Ovary (tissue), 9 donors: Measurements from ENCODE around the gene SLC15A3. TPM values are rescaled to one million over a fixed set of nuclear protein-coding genes. Genes with fewer than 3 reads are reported as not detected.

ENCODE experiments used
- DNase-seq, 5 donors: peaks; one replicate each; pipeline ENCODE4 v3.0.0-alpha.2; 2019 to 2020
- H3K27ac ChIP-seq, 2 donors: fragments of 200-600 bp; one replicate each; pipeline versions ENCODE4 v1.5.1 to v1.8.0; 2019 to 2022
- H3K27me3 ChIP-seq: fragments of 200-600 bp; one replicate; pipeline ENCODE4 v1.8.0; 2022
- H3K36me3 ChIP-seq: fragments of 200-600 bp; sonication (generic); one replicate; pipeline ENCODE4 v1.5.1; 2019
- H3K4me1 ChIP-seq: one replicate; pipeline ENCODE4 v1.8.1; 2013; ENCODE audit warnings: mild to moderate bottlenecking, moderate library complexity; ENCODE audit not compliant: insufficient read depth
- H3K4me3 ChIP-seq: fragments of 200-600 bp; sonication (generic); one replicate; pipeline ENCODE4 v1.5.1; 2017
- H3K9me3 ChIP-seq, 2 donors: fragments of 200-600 bp in 1 of 2; sonication (generic) in 1 of 2; one replicate each; pipeline versions ENCODE4 v1.5.1 to v1.8.1; 2013 to 2019; ENCODE audit warnings: mild to moderate bottlenecking in 1 of 2, moderate library complexity in 1 of 2
- EP300 ChIP-seq: sonication (generic); formaldehyde crosslinking; IDR thresholded peaks from one replicate; pipeline ENCODE4 v1.6.1; 2017; ENCODE audit warnings: antibody characterized with exemption
- POLR2A ChIP-seq: fragments of 450-650 bp; IDR thresholded peaks from one replicate; pipeline ENCODE4 v1.6.1; 2017; ENCODE audit warnings: antibody characterized with exemption, mild to moderate bottlenecking, moderate library complexity
- WGBS, 3 donors: extraction: QIAGEN DNeasy Blood & Tissue Kit in 1 of 3; methylation state at CpG; one replicate each; pipeline versions ENCODE4 v1.1.5 to v1.1.7; 2013 to 2017; 5-methylcytosine and 5-hydroxymethylcytosine counted together
- intact Hi-C, 4 donors: fragments of 100-400 bp; cut with DNase I; formaldehyde crosslinking; loops; one replicate each; pipeline versions ENCODE4 v1.11.0 to v1.15.1; 2022 to 2023
- polyA plus RNA-seq, 2 donors: library from polyadenylated mRNA; stranded (reverse); fragments of 200-250 nt in 1 of 2; fragments of 350-450 nt in 1 of 2; fragmentation: Illumina TruSeq in 1 of 2; extraction: RNeasy Lipid Tissue Mini Kit (QIAGEN cat#74804) in 1 of 2; gene quantifications; one replicate each; pipeline ENCODE4 v1.2.3, GENCODE V29; 2013 to 2014
- small RNA-seq: library from RNA; depleted of rRNA; stranded (forward); fragments of <200 nt; gene quantifications from one replicate; pipeline ENCODE3, GENCODE V24; 2016
- total RNA-seq, 7 donors: library from RNA; depleted of rRNA in 2 of 7; stranded (reverse); fragments of >200 nt in 2 of 7; fragmentation: NEBNext Ultra II Directional in 3 of 7; extraction: Animal tissue kit (Norgen Biotek cat#: 25700) in 3 of 7; gene quantifications; one replicate each; pipeline versions ENCODE4 v1.1.0 to v1.2.4, GENCODE V29; 2016 to 2023
- TF ChIP-seq, protein P1 (sequence below), 3 donors: fragments of 450-650 bp in 2 of 3; fragments of 200-600 bp in 1 of 3; IDR thresholded peaks; one replicate each; pipeline versions ENCODE4 v1.5.1 to v1.8.0; 2016 to 2022; ENCODE audit warnings: antibody characterized with exemption in 3 of 3, mild to moderate bottlenecking in 1 of 3
- donor health status: DM: no; HTN: no; CAD: no; lungs with moderate emphysema.
- donor health status: DM: no; HTN: no; CAD: no.
- donor health status: Bipolar disorder and iron deficiency.
- donor health status: DM: yes; HTN: yes; CAD: no.
- donor health status: DM: no; HTN: no; CAD: no.
- donor health status: DM: yes; HTN: yes; CAD: no.

Gene SLC15A3
- total and polyA plus RNA-seq, 9 donors: 25.3 to 55.8 (median 38.9) TPM

DNA sequence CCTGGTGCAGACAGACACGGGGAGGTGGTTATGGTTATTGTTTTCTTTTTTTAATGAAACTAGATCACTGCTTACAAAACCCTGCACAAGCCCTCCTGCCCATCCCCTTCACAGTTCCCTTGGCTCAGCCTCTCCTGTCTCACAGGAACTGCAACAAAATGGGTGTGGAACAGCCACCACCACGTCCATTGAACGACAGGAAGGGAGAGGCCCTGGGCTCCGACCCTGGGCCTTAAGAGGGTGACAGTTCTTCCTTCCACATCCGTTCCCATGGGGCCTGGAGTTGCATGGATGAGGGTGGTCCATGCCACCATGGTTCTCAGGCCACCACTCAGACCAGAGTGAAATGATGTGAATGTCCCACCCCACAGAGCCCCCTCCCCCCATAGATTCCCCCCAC, 61.3 kb downstream of the SLC15A3 start:
- Histone ChIP-seq H3K4me1 (peaks cover 3% of the 10 kb centered on the region), H3K27me3 (no peaks in the 10 kb centered on the region), H3K27ac (no peak overlapping the region), H3K9me3 (no peaks in the 10 kb centered on the region), H3K36me3 (no peaks in the 10 kb centered on the region), H3K4me3 (no peak overlapping the region)
- TF ChIP-seq EP300 (no peak), POLR2A (no peak)
- TF ChIP-seq, protein P1, sequence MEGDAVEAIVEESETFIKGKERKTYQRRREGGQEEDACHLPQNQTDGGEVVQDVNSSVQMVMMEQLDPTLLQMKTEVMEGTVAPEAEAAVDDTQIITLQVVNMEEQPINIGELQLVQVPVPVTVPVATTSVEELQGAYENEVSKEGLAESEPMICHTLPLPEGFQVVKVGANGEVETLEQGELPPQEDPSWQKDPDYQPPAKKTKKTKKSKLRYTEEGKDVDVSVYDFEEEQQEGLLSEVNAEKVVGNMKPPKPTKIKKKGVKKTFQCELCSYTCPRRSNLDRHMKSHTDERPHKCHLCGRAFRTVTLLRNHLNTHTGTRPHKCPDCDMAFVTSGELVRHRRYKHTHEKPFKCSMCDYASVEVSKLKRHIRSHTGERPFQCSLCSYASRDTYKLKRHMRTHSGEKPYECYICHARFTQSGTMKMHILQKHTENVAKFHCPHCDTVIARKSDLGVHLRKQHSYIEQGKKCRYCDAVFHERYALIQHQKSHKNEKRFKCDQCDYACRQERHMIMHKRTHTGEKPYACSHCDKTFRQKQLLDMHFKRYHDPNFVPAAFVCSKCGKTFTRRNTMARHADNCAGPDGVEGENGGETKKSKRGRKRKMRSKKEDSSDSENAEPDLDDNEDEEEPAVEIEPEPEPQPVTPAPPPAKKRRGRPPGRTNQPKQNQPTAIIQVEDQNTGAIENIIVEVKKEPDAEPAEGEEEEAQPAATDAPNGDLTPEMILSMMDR (IDR thresholded peaks at IDR 0.05): no peak
- WGBS, 3 donors: 58 to 62% (median 59%) methylated on average over 5 of the region's 5 CpGs
- intact Hi-C loops: loop anchor here in 2 of 4 donors (5.0 to 10.0 kb wide), 3 partner anchors 46 to 106 kb away; partner anchors contain the start of genes CCDC86 (in 1 of the 2) and MS4A10 (in 1 of the 2)
- no peak for DNase-seq

- DNase-seq: no peak
- Histone ChIP-seq H3K9me3 (no peaks in the 10 kb centered on the region), H3K4me1 (peaks cover 3% of the 10 kb centered on the region), H3K36me3 (no peaks in the 10 kb centered on the region), H3K27ac (no peak overlapping the region), H3K4me3 (no peak overlapping the region), H3K27me3 (no peaks in the 10 kb centered on the region)
- no peak for TF ChIP-seq POLR2A
- TF ChIP-seq EP300: no peak
- TF ChIP-seq, protein P1 (IDR thresholded peaks at IDR 0.05): no peak
- intact Hi-C loops: loop anchor here in 2 of 4 donors (5.0 to 10.0 kb wide), 3 partner anchors 45 to 105 kb away; partner anchors contain the start of genes CCDC86 (in 1 of the 2) and MS4A10 (in 1 of the 2)
- 67 to 75% (median 70%) methylated on average over 6 of the region's 6 CpGs for WGBS, 3 donors
Observed at GRCh38 chr11:60889869-60890311, 62.1 kb downstream of the SLC15A3 start.

- intact Hi-C loops: no loop called here
Observed at GRCh38 chr11:60887556-60887955, 64.4 kb downstream of the SLC15A3 start.

More at GRCh38 chr11:60887556-60887955, 64.4 kb downstream of the SLC15A3 start:
- Histone ChIP-seq H3K4me3 (no peak overlapping the region), H3K36me3 (no peaks in the 10 kb centered on the region), H3K27ac (no peak overlapping the region), H3K9me3 (no peaks in the 10 kb centered on the region), H3K4me1 (peaks cover 3% of the 10 kb centered on the region), H3K27me3 (no peaks in the 10 kb centered on the region)
- no peak for DNase-seq
- TF ChIP-seq, protein P1 (IDR thresholded peaks at IDR 0.05): peak in 1 of 3 donors; percentile 18
- no peak for TF ChIP-seq POLR2A
- WGBS, 3 donors: 55 to 61% (median 56%) methylated on average over 5 of the region's 5 CpGs

Small RNA genes lying within 50 kb of the gene (small RNA-seq; reads per million reads assigned to genes)
- gene RNU6-933P: not detected

Other genes starting within 250 kb of the SLC15A3 start
- not detected for gene MS4A18, start 227.5 kb downstream of the SLC15A3 start, total RNA-seq
- not detected for gene MS4A18, start 227.5 kb downstream of the SLC15A3 start, polyA plus RNA-seq
- gene MS4A15, start 195.3 kb downstream of the SLC15A3 start, total RNA-seq: 1 to 10 TPM in 1 of 7 donors, under 1 TPM in 1, not detected in 5; 0.33 to 1.1 TPM
- under 1 TPM in 1 of 2 donors, not detected in 1; 0.15 TPM for gene MS4A15, start 195.3 kb downstream of the SLC15A3 start, polyA plus RNA-seq
- gene MS4A10, start 166.8 kb downstream of the SLC15A3 start, total RNA-seq: under 1 TPM in 1 of 7 donors, not detected in 6; 0.36 TPM
- gene MS4A10, start 166.8 kb downstream of the SLC15A3 start, polyA plus RNA-seq: not detected
- gene CCDC86, start 110.1 kb downstream of the SLC15A3 start, total RNA-seq: 10 to 100 TPM in 6 of 7 donors, 1 to 10 TPM in 1; 7.0 to 32.9 (median 20.4) TPM
- gene CCDC86, start 110.1 kb downstream of the SLC15A3 start, polyA plus RNA-seq: 10 to 100 TPM; 10.5 to 16.4 TPM
- gene PTGDR2, start 96.2 kb downstream of the SLC15A3 start, total RNA-seq: under 1 TPM in 5 of 7 donors, not detected in 2; 0.10 to 0.46 (median 0.15) TPM
- gene PTGDR2, start 96.2 kb downstream of the SLC15A3 start, polyA plus RNA-seq: under 1 TPM; 0.07 to 0.42 TPM
- gene ZP1, start 84.6 kb downstream of the SLC15A3 start, total RNA-seq: not detected
- gene ZP1, start 84.6 kb downstream of the SLC15A3 start, polyA plus RNA-seq: under 1 TPM in 1 of 2 donors, not detected in 1; 0.17 TPM
- 100 to 1,000 TPM in 2 of 7 donors, 10 to 100 TPM in 5; 44.1 to 109 (median 97.2) TPM for gene PRPF19, start 45.6 kb downstream of the SLC15A3 start, total RNA-seq
- gene PRPF19, start 45.6 kb downstream of the SLC15A3 start, polyA plus RNA-seq: 10 to 100 TPM; 66.2 to 73.4 TPM
- gene TMEM109, start 38.0 kb downstream of the SLC15A3 start, total RNA-seq: 100 to 1,000 TPM in 5 of 7 donors, 10 to 100 TPM in 2; 88.7 to 143 (median 109) TPM
- 100 to 1,000 TPM; 133 to 145 TPM for gene TMEM109, start 38.0 kb downstream of the SLC15A3 start, polyA plus RNA-seq
- gene TMEM132A, start 27.7 kb downstream of the SLC15A3 start, total RNA-seq: 10 to 100 TPM; 16.5 to 34.1 (median 21.3) TPM
- 10 to 100 TPM in 1 of 2 donors, 1 to 10 TPM in 1; 2.9 to 21.3 TPM for gene TMEM132A, start 27.7 kb downstream of the SLC15A3 start, polyA plus RNA-seq
- 1 to 10 TPM in 3 of 7 donors, under 1 TPM in 4; 0.42 to 2.2 (median 0.69) TPM for gene CD6, start 19.5 kb upstream of the SLC15A3 start, total RNA-seq
- gene CD6, start 19.5 kb upstream of the SLC15A3 start, polyA plus RNA-seq: 1 to 10 TPM in 1 of 2 donors, under 1 TPM in 1; 0.44 to 3.4 TPM
- 1 to 10 TPM in 1 of 7 donors, under 1 TPM in 5, not detected in 1; 0.12 to 1.3 (median 0.29) TPM for gene CD5, start 150.3 kb upstream of the SLC15A3 start, total RNA-seq
- gene CD5, start 150.3 kb upstream of the SLC15A3 start, polyA plus RNA-seq: under 1 TPM; 0.12 to 0.83 TPM
- gene VPS37C, start 209.2 kb upstream of the SLC15A3 start, total RNA-seq: 10 to 100 TPM; 11.3 to 25.8 (median 20.7) TPM
- gene VPS37C, start 209.2 kb upstream of the SLC15A3 start, polyA plus RNA-seq: 10 to 100 TPM in 1 of 2 donors, 1 to 10 TPM in 1; 7.8 to 14.0 TPM